Uterus (tissue), 4 donors: Measurements from ENCODE around the gene HNRNPA1. TPM values are rescaled to one million over a fixed set of nuclear protein-coding genes. Genes with fewer than 3 reads are reported as not detected.

ENCODE experiments used
- DNase-seq, 2 donors: peaks; one replicate each; pipeline ENCODE4 v3.0.0-alpha.2; 2019 to 2020
- H3K27ac ChIP-seq, 2 donors: fragments of 200-600 bp; sonication (generic); 1 replicate in 1 of 2; 2 replicates in 1 of 2; pipeline ENCODE4 v1.5.1; 2016 to 2018
- H3K27me3 ChIP-seq, 2 donors: fragments of 200-600 bp; sonication (generic); one replicate each; pipeline ENCODE4 v1.5.1; 2018 to 2019; ENCODE audit warnings: control low read depth in 1 of 2
- H3K36me3 ChIP-seq, 2 donors: fragments of 200-600 bp; sonication (generic); one replicate each; pipeline ENCODE4 v1.5.1; 2019; ENCODE audit warnings: control low read depth in 1 of 2
- H3K4me1 ChIP-seq, 2 donors: fragments of 200-600 bp; sonication (generic); one replicate each; pipeline ENCODE4 v1.5.1; 2018 to 2019; ENCODE audit warnings: control low read depth in 1 of 2
- H3K4me3 ChIP-seq, 2 donors: fragments of 200-600 bp; sonication (generic); 1 replicate in 1 of 2; 2 replicates in 1 of 2; pipeline ENCODE4 v1.5.1; 2018 to 2019; ENCODE audit warnings: mild to moderate bottlenecking in 1 of 2
- H3K9me3 ChIP-seq, 2 donors: fragments of 200-600 bp; sonication (generic); one replicate each; pipeline ENCODE4 v1.5.1; 2019; ENCODE audit warnings: control low read depth in 1 of 2
- CTCF ChIP-seq, 4 experiments: fragments of 200-600 bp in 2 of 4; fragments of 450-650 bp in 2 of 4; sonication (generic) in 2 of 4; IDR thresholded peaks; one replicate each; pipeline ENCODE4 v1.5.1; 2016 to 2019; ENCODE audit warnings: antibody characterized with exemption in 4 of 4, mild to moderate bottlenecking in 2 of 4, moderate library complexity in 1 of 4
- POLR2A ChIP-seq, 2 donors: fragments of 450-650 bp; IDR thresholded peaks; one replicate each; pipeline ENCODE4 v1.6.1; 2016; ENCODE audit warnings: antibody characterized with exemption in 2 of 2, mild to moderate bottlenecking in 1 of 2, moderate library complexity in 1 of 2
- intact Hi-C: fragments of 100-400 bp; cut with DNase I; formaldehyde crosslinking; loops from one replicate; pipeline ENCODE4 v1.15.1; 2023; ENCODE audit warnings: low total_unique reads
- total RNA-seq, 4 donors: library from RNA; depleted of rRNA in 3 of 4; stranded (reverse); fragments of >200 nt in 3 of 4; gene quantifications; one replicate each; pipeline versions ENCODE4 v1.1.0 to v1.2.4, GENCODE V29; 2014 to 2023
- donor health status: DM: yes; HTN: yes; CAD: no.

HNRNPA1 gene
- total RNA-seq, 4 donors from 2014 or later: 245 to 1,238 (median 796) TPM

- no peak for DNase-seq
- H3K4me1 ChIP-seq: no peaks in the 10 kb centered on the region
- no peak overlapping the region for H3K4me3 ChIP-seq
- H3K27ac ChIP-seq: no peak overlapping the region
- no peaks in the 10 kb centered on the region for H3K36me3 ChIP-seq
- no peak for TF ChIP-seq POLR2A (IDR thresholded peaks at IDR 0.05)
- no peak for TF ChIP-seq CTCF (IDR thresholded peaks at IDR 0.05)
- H3K27me3 ChIP-seq: no peaks in the 10 kb centered on the region
- intact Hi-C loops: no loop called here
- no peaks in the 10 kb centered on the region for H3K9me3 ChIP-seq
These were observed 40.4 kb upstream of the HNRNPA1 start for GRCh38 chr12:54240129-54240528.

GRCh38 chr12:54240971-54241588, 39.4 kb upstream of the HNRNPA1 start:
- no peaks in the 10 kb centered on the region for H3K4me1 ChIP-seq
- intact Hi-C loops: no loop called here
- no peaks in the 10 kb centered on the region for H3K9me3 ChIP-seq
- no peaks in the 10 kb centered on the region for H3K27me3 ChIP-seq
- H3K27ac ChIP-seq: no peak overlapping the region
- H3K4me3 ChIP-seq: no peak overlapping the region
- no peaks in the 10 kb centered on the region for H3K36me3 ChIP-seq
- no peak for TF ChIP-seq CTCF (IDR thresholded peaks at IDR 0.05)
- no peak for TF ChIP-seq POLR2A (IDR thresholded peaks at IDR 0.05)
- no peak for DNase-seq

- H3K9me3 ChIP-seq: no peaks in the 10 kb centered on the region
- intact Hi-C loops: no loop called here
- H3K4me3 ChIP-seq: no peak overlapping the region
- H3K27me3 ChIP-seq: no peaks in the 10 kb centered on the region
- no peak for TF ChIP-seq POLR2A (IDR thresholded peaks at IDR 0.05)
- TF ChIP-seq CTCF (IDR thresholded peaks at IDR 0.05): no peak
- H3K36me3 ChIP-seq: no peaks in the 10 kb centered on the region
- H3K4me1 ChIP-seq: no peaks in the 10 kb centered on the region
- H3K27ac ChIP-seq: no peak overlapping the region
- no peak for DNase-seq
These were observed 34.4 kb upstream of the HNRNPA1 start for GRCh38 chr12:54246011-54246641.

GRCh38 chr12:54249489-54249888, 31.0 kb upstream of the HNRNPA1 start:
- intact Hi-C loops: no loop called here
- DNase-seq: no peak
- Histone ChIP-seq H3K36me3 (no peaks in the 10 kb centered on the region), H3K9me3 (no peaks in the 10 kb centered on the region), H3K27me3 (no peaks in the 10 kb centered on the region), H3K4me1 (no peaks in the 10 kb centered on the region), H3K27ac (no peak overlapping the region), H3K4me3 (no peak overlapping the region)
- TF ChIP-seq CTCF (IDR thresholded peaks at IDR 0.05) (no peak), POLR2A (IDR thresholded peaks at IDR 0.05) (no peak)

GRCh38 chr12:54251667-54252284, 28.8 kb upstream of the HNRNPA1 start:
- TF ChIP-seq CTCF (IDR thresholded peaks at IDR 0.05): peak; percentile 43 to 70 (median 54)
- no peak for TF ChIP-seq POLR2A (IDR thresholded peaks at IDR 0.05)
- DNase-seq: no peak
- Histone ChIP-seq H3K27me3 (no peaks in the 10 kb centered on the region), H3K27ac (no peak overlapping the region), H3K9me3 (no peaks in the 10 kb centered on the region), H3K4me1 (no peaks in the 10 kb centered on the region), H3K4me3 (no peak overlapping the region), H3K36me3 (no peaks in the 10 kb centered on the region)
- intact Hi-C loops: no loop called here
